Testis (tissue), 2 donors: ENCODE measurements around the gene CDH20.

Experiments used
- POLR2A ChIP-seq: fragments of 450-650 bp; IDR thresholded peaks from one replicate; pipeline ENCODE4 v1.6.1; 2017; ENCODE audit warnings: antibody characterized with exemption, mild to moderate bottlenecking, moderate library complexity
- TF ChIP-seq, protein P1 (sequence below), 3 experiments: fragments of 450-650 bp in 2 of 3; fragments of 200-600 bp in 1 of 3; sonication (generic) in 1 of 3; IDR thresholded peaks; one replicate each; pipeline ENCODE4 v1.5.1; 2016 to 2019; ENCODE audit warnings: antibody characterized with exemption in 3 of 3, mild to moderate bottlenecking in 2 of 3, moderate library complexity in 1 of 3

DNA sequence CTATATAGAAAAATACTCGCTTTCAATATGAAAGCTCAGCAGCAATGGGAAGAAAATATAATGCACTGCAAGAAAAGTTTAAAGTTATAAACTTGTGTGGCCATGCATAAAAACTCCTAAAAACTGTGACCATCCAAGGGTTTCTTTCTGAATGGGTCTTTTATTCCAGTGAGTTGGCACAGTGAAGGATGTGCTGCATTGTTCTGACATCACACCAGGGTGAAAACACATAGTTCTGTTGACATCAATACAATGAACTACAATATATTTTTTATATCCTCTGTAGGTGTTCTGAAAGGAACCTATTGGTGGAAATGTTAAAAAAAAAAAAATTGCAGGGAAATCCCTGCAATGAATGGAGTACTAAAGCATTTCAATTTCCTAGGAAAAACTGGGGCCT is 80.2 kb downstream of the CDH20 start:
- TF ChIP-seq POLR2A = no peak
- TF ChIP-seq, protein P1, sequence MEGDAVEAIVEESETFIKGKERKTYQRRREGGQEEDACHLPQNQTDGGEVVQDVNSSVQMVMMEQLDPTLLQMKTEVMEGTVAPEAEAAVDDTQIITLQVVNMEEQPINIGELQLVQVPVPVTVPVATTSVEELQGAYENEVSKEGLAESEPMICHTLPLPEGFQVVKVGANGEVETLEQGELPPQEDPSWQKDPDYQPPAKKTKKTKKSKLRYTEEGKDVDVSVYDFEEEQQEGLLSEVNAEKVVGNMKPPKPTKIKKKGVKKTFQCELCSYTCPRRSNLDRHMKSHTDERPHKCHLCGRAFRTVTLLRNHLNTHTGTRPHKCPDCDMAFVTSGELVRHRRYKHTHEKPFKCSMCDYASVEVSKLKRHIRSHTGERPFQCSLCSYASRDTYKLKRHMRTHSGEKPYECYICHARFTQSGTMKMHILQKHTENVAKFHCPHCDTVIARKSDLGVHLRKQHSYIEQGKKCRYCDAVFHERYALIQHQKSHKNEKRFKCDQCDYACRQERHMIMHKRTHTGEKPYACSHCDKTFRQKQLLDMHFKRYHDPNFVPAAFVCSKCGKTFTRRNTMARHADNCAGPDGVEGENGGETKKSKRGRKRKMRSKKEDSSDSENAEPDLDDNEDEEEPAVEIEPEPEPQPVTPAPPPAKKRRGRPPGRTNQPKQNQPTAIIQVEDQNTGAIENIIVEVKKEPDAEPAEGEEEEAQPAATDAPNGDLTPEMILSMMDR (IDR thresholded peaks at IDR 0.05) = no peak
